Karpas-422 (cell line): ENCODE data around the gene TIE1. TPM values are rescaled to one million over a fixed set of nuclear protein-coding genes. Genes with fewer than 3 reads are reported as not detected.
A peak's percentile ranks its signal among the peaks of the same experiment; 100 is the strongest.

ENCODE experiments used
- DNase-seq: peaks from one replicate; pipeline ENCODE4 v3.0.0-alpha.2; 2015
- H2AFZ ChIP-seq: fragments of 200-600 bp; sonication (generic); 2 replicates; pipeline ENCODE4 v1.6.1; 2014; ENCODE audit warnings: antibody characterized with exemption, low read length, mixed read lengths
- H3K27ac ChIP-seq: fragments of 200-600 bp; sonication (generic); 2 replicates; pipeline ENCODE4 v1.5.1; 2014; ENCODE audit warnings: mild to moderate bottlenecking, low read length, moderate library complexity
- H3K27me3 ChIP-seq: fragments of 200-600 bp; sonication (generic); 2 replicates; pipeline ENCODE4 v1.6.1; 2014; ENCODE audit warnings: low read length, mixed read lengths
- H3K36me3 ChIP-seq: fragments of 200-600 bp; sonication (generic); 2 replicates; pipeline ENCODE4 v1.6.1; 2014; ENCODE audit warnings: low read length, mixed read lengths; ENCODE audit not compliant: insufficient read depth
- H3K4me1 ChIP-seq: fragments of 200-600 bp; sonication (generic); 2 replicates; pipeline ENCODE4 v1.6.1; 2014; ENCODE audit warnings: mild to moderate bottlenecking, low read length, mixed read lengths
- H3K4me2 ChIP-seq: fragments of 200-600 bp; sonication (generic); 2 replicates; pipeline ENCODE4 v1.6.1; 2014; ENCODE audit warnings: low read length, low read depth, mild to moderate bottlenecking; ENCODE audit not compliant: poor library complexity, severe bottlenecking
- H3K4me3 ChIP-seq: fragments of 200-600 bp; sonication (generic); 2 replicates; pipeline ENCODE4 v1.5.1; 2014; ENCODE audit warnings: mild to moderate bottlenecking, antibody characterized with exemption, low read length, mixed read lengths
- H3K79me2 ChIP-seq: fragments of 200-600 bp; sonication (generic); 2 replicates; pipeline ENCODE4 v1.6.1; 2014; ENCODE audit warnings: mild to moderate bottlenecking, low read length, mixed read lengths
- H3K9ac ChIP-seq: fragments of 200-600 bp; sonication (generic); 2 replicates; pipeline ENCODE4 v1.6.0; 2014; ENCODE audit warnings: low read length
- H3K9me2 ChIP-seq: fragments of 200-600 bp; sonication (generic), shearing (Covaris generic); replicated peaks from 2 replicates; pipeline ENCODE4 v1.6.0; 2014; ENCODE audit warnings: mild to moderate bottlenecking, low read length, moderate library complexity; ENCODE audit not compliant: insufficient read depth
- H3K9me3 ChIP-seq: fragments of 300-700, 200-600 bp; sonication (generic); 2 replicates; pipeline ENCODE4 v1.6.1; 2014; ENCODE audit warnings: low read length, mixed read lengths
- H4K20me1 ChIP-seq: fragments of 200-600 bp; sonication (generic); 2 replicates; pipeline ENCODE4 v1.6.1; 2014; ENCODE audit warnings: mild to moderate bottlenecking, antibody characterized with exemption, low read length, low read depth; ENCODE audit not compliant: insufficient read depth
- total RNA-seq: library from RNA; depleted of rRNA; stranded (reverse); fragments of >200 nt; shearing (Covaris generic); gene quantifications from 2 replicates; pipeline ENCODE4 v1.2.3, GENCODE V29; 2014; ENCODE audit warnings: low replicate concordance

TIE1 gene
- total RNA-seq, 1 experiment from 2014 or later = not detected

- Histone ChIP-seq H3K4me1 (no peaks in the 10 kb centered on the region), H3K36me3 (no peaks in the 10 kb centered on the region), H3K9me3 (no peaks in the 10 kb centered on the region), H3K4me3 (no peak overlapping the region), H3K4me2 (no peak overlapping the region), H3K27ac (no peak overlapping the region), H3K79me2 (no peaks in the 10 kb centered on the region), H2AFZ (no peak overlapping the region), H3K9me2 (no peaks in the 10 kb centered on the region), H3K27me3 (no peaks in the 10 kb centered on the region), H4K20me1 (no peaks in the 10 kb centered on the region), H3K9ac (no peak overlapping the region)
- DNase-seq = no peak
These were observed 28.6 kb upstream of the TIE1 start for GRCh38 chr1:43272161-43272560.

- no peaks in the 10 kb centered on the region for H3K27me3 ChIP-seq
- DNase-seq = no peak
- H3K79me2 ChIP-seq = no peaks in the 10 kb centered on the region
- no peak overlapping the region for H2AFZ ChIP-seq
- no peaks in the 10 kb centered on the region for H3K9me2 ChIP-seq
- H3K4me1 ChIP-seq = no peaks in the 10 kb centered on the region
- H4K20me1 ChIP-seq = no peaks in the 10 kb centered on the region
- H3K9me3 ChIP-seq = no peaks in the 10 kb centered on the region
- H3K27ac ChIP-seq = no peak overlapping the region
- H3K4me2 ChIP-seq = no peak overlapping the region
- no peaks in the 10 kb centered on the region for H3K36me3 ChIP-seq
- no peak overlapping the region for H3K4me3 ChIP-seq
- no peak overlapping the region for H3K9ac ChIP-seq
These were observed 27.9 kb upstream of the TIE1 start for GRCh38 chr1:43272576-43273571.

GRCh38 chr1:43273708-43274107 is 27.1 kb upstream of the TIE1 start:
- Histone ChIP-seq H3K27me3 (no peaks in the 10 kb centered on the region), H3K4me3 (no peak overlapping the region), H4K20me1 (no peaks in the 10 kb centered on the region), H3K4me1 (no peaks in the 10 kb centered on the region), H3K4me2 (no peak overlapping the region), H3K27ac (no peak overlapping the region), H3K9ac (no peak overlapping the region), H2AFZ (no peak overlapping the region), H3K9me2 (no peaks in the 10 kb centered on the region), H3K9me3 (no peaks in the 10 kb centered on the region), H3K36me3 (no peaks in the 10 kb centered on the region), H3K79me2 (no peaks in the 10 kb centered on the region)
- DNase-seq = no peak

GRCh38 chr1:43274125-43274803 is 26.5 kb upstream of the TIE1 start:
- Histone ChIP-seq H3K79me2 (no peaks in the 10 kb centered on the region), H4K20me1 (no peaks in the 10 kb centered on the region), H3K9ac (no peak overlapping the region), H3K9me2 (no peaks in the 10 kb centered on the region), H2AFZ (no peak overlapping the region), H3K4me1 (no peaks in the 10 kb centered on the region), H3K9me3 (no peaks in the 10 kb centered on the region), H3K36me3 (no peaks in the 10 kb centered on the region), H3K27me3 (no peaks in the 10 kb centered on the region), H3K27ac (no peak overlapping the region), H3K4me3 (no peak overlapping the region), H3K4me2 (no peak overlapping the region)
- DNase-seq = peak; percentile 54

- H3K36me3 ChIP-seq = no peaks in the 10 kb centered on the region
- no peaks in the 10 kb centered on the region for H3K79me2 ChIP-seq
- no peaks in the 10 kb centered on the region for H4K20me1 ChIP-seq
- no peak overlapping the region for H3K4me2 ChIP-seq
- no peak overlapping the region for H3K27ac ChIP-seq
- H3K9ac ChIP-seq = no peak overlapping the region
- no peak overlapping the region for H3K4me3 ChIP-seq
- H3K4me1 ChIP-seq = no peaks in the 10 kb centered on the region
- DNase-seq = no peak
- H2AFZ ChIP-seq = no peak overlapping the region
- H3K27me3 ChIP-seq = no peaks in the 10 kb centered on the region
- no peaks in the 10 kb centered on the region for H3K9me2 ChIP-seq
- no peaks in the 10 kb centered on the region for H3K9me3 ChIP-seq
These were observed 26.0 kb upstream of the TIE1 start for GRCh38 chr1:43274804-43275180.

- Histone ChIP-seq H3K4me2 (no peak overlapping the region), H3K9me2 (no peaks in the 10 kb centered on the region), H3K9me3 (no peaks in the 10 kb centered on the region), H3K79me2 (no peaks in the 10 kb centered on the region), H2AFZ (no peak overlapping the region; the same call in 1 of the 2 replicates), H3K4me1 (no peaks in the 10 kb centered on the region), H3K9ac (no peak overlapping the region), H3K27ac (no peak overlapping the region), H4K20me1 (no peaks in the 10 kb centered on the region), H3K36me3 (no peaks in the 10 kb centered on the region), H3K27me3 (no peaks in the 10 kb centered on the region), H3K4me3 (no peak overlapping the region)
- no peak for DNase-seq
These were observed 24.8 kb upstream of the TIE1 start for GRCh38 chr1:43275826-43276620.

- no peaks in the 10 kb centered on the region for H3K27me3 ChIP-seq
- no peak overlapping the region for H2AFZ ChIP-seq
- no peaks in the 10 kb centered on the region for H3K36me3 ChIP-seq
- no peaks in the 10 kb centered on the region for H3K4me1 ChIP-seq
- H3K79me2 ChIP-seq = no peaks in the 10 kb centered on the region
- no peaks in the 10 kb centered on the region for H3K9me3 ChIP-seq
- H4K20me1 ChIP-seq = no peaks in the 10 kb centered on the region
- no peak overlapping the region for H3K27ac ChIP-seq
- no peak overlapping the region for H3K4me2 ChIP-seq
- no peak for DNase-seq
- H3K4me3 ChIP-seq = no peak overlapping the region
- H3K9ac ChIP-seq = no peak overlapping the region
- H3K9me2 ChIP-seq = no peaks in the 10 kb centered on the region
These were observed 24.1 kb upstream of the TIE1 start for GRCh38 chr1:43276673-43277072.
